GM21825 (cell line): Measurements from ENCODE around the gene CDK18.

Experiments used
- ATAC-seq: cut with Tn5 transposase; IDR thresholded peaks from one replicate; pipeline ENCODE4 v1.9.1; 2021; ENCODE audit warnings: mild to moderate bottlenecking, moderate library complexity; ENCODE audit not compliant: unreplicated experiment

The CDK18 gene

GRCh38 chr1:205502111-205502810 is 2.2 kb upstream of the CDK18 start:
- no peak for ATAC-seq

- no peak for ATAC-seq
Measured at GRCh38 chr1:205502992-205503391, 1.5 kb upstream of the CDK18 start.

- no peak for ATAC-seq
Measured at GRCh38 chr1:205505076-205505729, 734 bp downstream of the CDK18 start.

GRCh38 chr1:205505791-205506190 is 1.3 kb downstream of the CDK18 start:
- ATAC-seq = no peak

- ATAC-seq = no peak
Measured at GRCh38 chr1:205506409-205507200, 2.1 kb downstream of the CDK18 start.

- no peak for ATAC-seq
Measured at GRCh38 chr1:205508227-205508714, 3.8 kb downstream of the CDK18 start.

- no peak for ATAC-seq
Measured at GRCh38 chr1:205510308-205510950, 6.0 kb downstream of the CDK18 start.

- no peak for ATAC-seq
Measured at GRCh38 chr1:205510951-205511330, 6.5 kb downstream of the CDK18 start.

- no peak for ATAC-seq
Measured at GRCh38 chr1:205512059-205513045, 7.9 kb downstream of the CDK18 start.

- no peak for ATAC-seq
Measured at GRCh38 chr1:205513774-205514173, 9.3 kb downstream of the CDK18 start.

- no peak for ATAC-seq
Measured at GRCh38 chr1:205514211-205515142, 10.0 kb downstream of the CDK18 start.

GRCh38 chr1:205515781-205516253 is 11.3 kb downstream of the CDK18 start:
- no peak for ATAC-seq

GRCh38 chr1:205516362-205516761 is 11.9 kb downstream of the CDK18 start:
- ATAC-seq = no peak

- no peak for ATAC-seq
Measured at GRCh38 chr1:205517288-205517687, 12.8 kb downstream of the CDK18 start.

GRCh38 chr1:205517763-205518162 is 13.3 kb downstream of the CDK18 start:
- ATAC-seq = no peak

GRCh38 chr1:205518661-205519540 is 14.4 kb downstream of the CDK18 start:
- ATAC-seq = no peak

- no peak for ATAC-seq
Measured at GRCh38 chr1:205519541-205520131, 15.2 kb downstream of the CDK18 start.
